SK-N-MC (cell line): ENCODE measurements around the gene P2RY8.

Experiments used
- EZH2 ChIP-seq: fragments of 200-600 bp; sonication (generic); IDR thresholded peaks from one replicate; pipeline ENCODE4 v1.6.1; 2017; ENCODE audit warnings: antibody characterized with exemption
- POLR2AphosphoS5 ChIP-seq: IDR thresholded peaks from 2 replicates; pipeline ENCODE4 v1.6.1; 2012; ENCODE audit warnings: mild to moderate bottlenecking, low read depth, low read length, borderline replicate concordance

- TF ChIP-seq POLR2AphosphoS5 = no peak
- no peak for TF ChIP-seq EZH2
Observed at GRCh38 chrX:1416327-1416784, 120.6 kb downstream of the P2RY8 start.
